Ishikawa (cell line): ENCODE results near the gene SULT1C3.
A peak's percentile ranks its signal among the peaks of the same experiment; 100 is the strongest.

ENCODE experiments used
- EP300 ChIP-seq: IDR thresholded peaks from 2 replicates; pipeline ENCODE4 v1.6.1; 2012; ENCODE audit warnings: borderline replicate concordance
- FOXM1 ChIP-seq: IDR thresholded peaks from 2 replicates; pipeline ENCODE4 v1.6.1; 2012; ENCODE audit warnings: low read depth, borderline replicate concordance
- RAD21 ChIP-seq: IDR thresholded peaks from 2 replicates; pipeline ENCODE4 v1.6.1; 2012; ENCODE audit warnings: low read depth
- TAF1 ChIP-seq: IDR thresholded peaks from 2 replicates; pipeline ENCODE4 v1.6.1; 2012; ENCODE audit warnings: low read depth, mild to moderate bottlenecking
- TCF12 ChIP-seq: IDR thresholded peaks from 2 replicates; pipeline ENCODE4 v1.6.1; 2012; ENCODE audit warnings: low read depth
- TEAD4 ChIP-seq: IDR thresholded peaks from 2 replicates; pipeline ENCODE4 v1.6.1; 2012
- YY1 ChIP-seq: IDR thresholded peaks from 2 replicates; pipeline ENCODE4 v1.6.1; 2012; ENCODE audit warnings: low read depth
- TF ChIP-seq, protein P1 (sequence below): IDR thresholded peaks from 2 replicates; pipeline ENCODE4 v1.6.1; 2012
- TF ChIP-seq, protein P2 (sequence below): IDR thresholded peaks from 2 replicates; pipeline ENCODE4 v1.6.1; 2012

DNA sequence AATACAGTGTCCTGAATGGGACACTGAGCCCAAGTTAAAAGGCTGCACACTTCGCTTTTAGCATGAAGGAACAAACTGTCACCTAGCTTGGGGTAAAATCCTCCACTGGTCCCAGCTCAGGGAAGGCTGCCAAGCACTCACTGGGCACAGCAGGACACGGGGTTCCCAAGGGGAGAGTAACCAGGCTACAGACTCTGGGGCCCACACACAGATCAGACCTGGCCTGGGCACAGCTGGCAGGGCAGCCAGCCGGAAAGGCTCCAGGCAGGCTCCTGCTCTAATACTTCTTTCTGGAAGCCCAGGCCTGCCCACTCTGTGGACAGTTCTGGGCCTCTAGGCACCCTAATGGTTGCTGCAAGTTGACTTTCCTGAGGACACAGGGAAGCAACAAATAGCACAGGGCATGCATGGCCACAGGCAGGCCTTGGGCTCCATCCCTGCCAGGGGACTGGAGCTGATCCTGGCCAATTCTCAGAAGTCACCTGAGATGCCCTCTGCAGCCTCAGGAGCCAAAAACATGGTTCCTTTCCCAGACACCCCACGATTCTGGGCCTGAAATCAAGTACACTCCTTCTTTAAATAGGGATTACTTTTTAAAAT, 18.7 kb upstream of the SULT1C3 start:
- TF ChIP-seq FOXM1 (peak; percentile 78; the same call in 1 of the 2 replicates), TAF1 (no peak), TEAD4 (peak; percentile 31; the same call in 1 of the 2 replicates), TCF12 (peak; percentile 96), EP300 (peak; percentile 91), RAD21 (peak; percentile 19), YY1 (no peak)
- TF ChIP-seq, protein P1, sequence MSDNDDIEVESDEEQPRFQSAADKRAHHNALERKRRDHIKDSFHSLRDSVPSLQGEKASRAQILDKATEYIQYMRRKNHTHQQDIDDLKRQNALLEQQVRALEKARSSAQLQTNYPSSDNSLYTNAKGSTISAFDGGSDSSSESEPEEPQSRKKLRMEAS, result no peak; the same call in 1 of the 2 replicates
- TF ChIP-seq, protein P2, sequence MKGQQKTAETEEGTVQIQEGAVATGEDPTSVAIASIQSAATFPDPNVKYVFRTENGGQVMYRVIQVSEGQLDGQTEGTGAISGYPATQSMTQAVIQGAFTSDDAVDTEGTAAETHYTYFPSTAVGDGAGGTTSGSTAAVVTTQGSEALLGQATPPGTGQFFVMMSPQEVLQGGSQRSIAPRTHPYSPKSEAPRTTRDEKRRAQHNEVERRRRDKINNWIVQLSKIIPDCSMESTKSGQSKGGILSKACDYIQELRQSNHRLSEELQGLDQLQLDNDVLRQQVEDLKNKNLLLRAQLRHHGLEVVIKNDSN, result no peak
